Coronary artery (tissue), 2 donors: ENCODE results near the gene C4orf50.

Source experiments
- DNase-seq: peaks from one replicate; pipeline ENCODE4 v3.0.0-alpha.2; 2017; ENCODE audit warnings: low spot score
- H3K27ac ChIP-seq, 2 donors: fragments of 200-600 bp; sonication (generic); one replicate each; pipeline ENCODE4 v1.5.1; 2016 to 2019
- H3K4me3 ChIP-seq: fragments of 200-600 bp; sonication (generic); 2 replicates; pipeline ENCODE4 v1.5.1; 2016; ENCODE audit warnings: mild to moderate bottlenecking, moderate library complexity
- TF ChIP-seq, protein P1 (sequence below): fragments of 200-600 bp; sonication (generic); IDR thresholded peaks from one replicate; pipeline ENCODE4 v1.5.1; 2019; ENCODE audit warnings: antibody characterized with exemption

The C4orf50 gene

DNA sequence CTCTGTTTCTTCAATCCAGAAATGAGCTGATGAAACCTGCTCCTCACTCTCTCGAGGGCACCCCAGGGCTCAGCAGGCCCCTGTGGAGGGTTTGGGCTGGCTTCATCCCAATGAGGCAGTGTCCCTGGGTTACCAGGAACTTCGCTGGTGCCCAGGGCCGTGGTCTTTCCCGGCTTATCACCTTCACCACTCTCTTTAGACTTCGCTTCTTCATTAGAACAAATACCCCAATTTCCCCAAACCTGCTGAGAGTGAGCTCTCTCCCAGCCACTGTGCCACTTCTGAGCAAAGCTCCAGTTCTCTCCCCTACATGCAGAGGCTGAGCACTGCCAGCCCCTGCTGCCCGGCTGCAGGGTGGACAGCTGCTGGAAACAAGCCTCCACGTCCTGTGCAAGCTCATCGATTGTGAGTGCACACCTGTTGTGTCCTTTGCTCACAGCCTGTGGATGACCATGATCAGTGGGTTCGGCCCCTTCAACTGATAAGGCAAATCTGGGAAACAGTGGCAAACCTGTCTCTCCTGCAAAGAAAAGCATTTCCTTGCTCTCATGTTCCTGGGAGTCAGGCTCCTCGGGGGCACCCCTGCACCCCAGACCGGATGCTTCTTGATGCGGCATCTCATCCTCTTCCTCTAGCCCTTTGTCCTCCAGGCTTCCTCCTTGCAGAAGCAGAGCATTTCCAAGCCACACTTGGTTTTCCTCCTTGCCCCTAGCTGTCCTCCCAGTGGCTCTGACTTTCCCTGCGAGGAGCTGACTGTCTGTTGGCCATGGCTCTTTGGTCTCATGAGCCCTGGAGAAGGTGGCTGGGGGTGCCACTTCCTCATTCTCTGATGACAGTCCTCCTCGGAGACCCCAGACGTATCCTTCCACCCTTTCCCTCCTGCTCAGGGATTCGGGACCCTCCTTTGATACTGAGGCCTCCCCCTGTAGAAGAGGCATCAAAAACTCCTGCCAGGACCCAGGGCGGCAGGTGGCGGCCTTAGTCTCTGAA is 28.7 kb downstream of the C4orf50 start:
- Histone ChIP-seq H3K4me3 (no peak overlapping the region), H3K27ac (no peak overlapping the region)
- TF ChIP-seq, protein P1, sequence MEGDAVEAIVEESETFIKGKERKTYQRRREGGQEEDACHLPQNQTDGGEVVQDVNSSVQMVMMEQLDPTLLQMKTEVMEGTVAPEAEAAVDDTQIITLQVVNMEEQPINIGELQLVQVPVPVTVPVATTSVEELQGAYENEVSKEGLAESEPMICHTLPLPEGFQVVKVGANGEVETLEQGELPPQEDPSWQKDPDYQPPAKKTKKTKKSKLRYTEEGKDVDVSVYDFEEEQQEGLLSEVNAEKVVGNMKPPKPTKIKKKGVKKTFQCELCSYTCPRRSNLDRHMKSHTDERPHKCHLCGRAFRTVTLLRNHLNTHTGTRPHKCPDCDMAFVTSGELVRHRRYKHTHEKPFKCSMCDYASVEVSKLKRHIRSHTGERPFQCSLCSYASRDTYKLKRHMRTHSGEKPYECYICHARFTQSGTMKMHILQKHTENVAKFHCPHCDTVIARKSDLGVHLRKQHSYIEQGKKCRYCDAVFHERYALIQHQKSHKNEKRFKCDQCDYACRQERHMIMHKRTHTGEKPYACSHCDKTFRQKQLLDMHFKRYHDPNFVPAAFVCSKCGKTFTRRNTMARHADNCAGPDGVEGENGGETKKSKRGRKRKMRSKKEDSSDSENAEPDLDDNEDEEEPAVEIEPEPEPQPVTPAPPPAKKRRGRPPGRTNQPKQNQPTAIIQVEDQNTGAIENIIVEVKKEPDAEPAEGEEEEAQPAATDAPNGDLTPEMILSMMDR = no peak
- DNase-seq = peak; percentile 41

DNA sequence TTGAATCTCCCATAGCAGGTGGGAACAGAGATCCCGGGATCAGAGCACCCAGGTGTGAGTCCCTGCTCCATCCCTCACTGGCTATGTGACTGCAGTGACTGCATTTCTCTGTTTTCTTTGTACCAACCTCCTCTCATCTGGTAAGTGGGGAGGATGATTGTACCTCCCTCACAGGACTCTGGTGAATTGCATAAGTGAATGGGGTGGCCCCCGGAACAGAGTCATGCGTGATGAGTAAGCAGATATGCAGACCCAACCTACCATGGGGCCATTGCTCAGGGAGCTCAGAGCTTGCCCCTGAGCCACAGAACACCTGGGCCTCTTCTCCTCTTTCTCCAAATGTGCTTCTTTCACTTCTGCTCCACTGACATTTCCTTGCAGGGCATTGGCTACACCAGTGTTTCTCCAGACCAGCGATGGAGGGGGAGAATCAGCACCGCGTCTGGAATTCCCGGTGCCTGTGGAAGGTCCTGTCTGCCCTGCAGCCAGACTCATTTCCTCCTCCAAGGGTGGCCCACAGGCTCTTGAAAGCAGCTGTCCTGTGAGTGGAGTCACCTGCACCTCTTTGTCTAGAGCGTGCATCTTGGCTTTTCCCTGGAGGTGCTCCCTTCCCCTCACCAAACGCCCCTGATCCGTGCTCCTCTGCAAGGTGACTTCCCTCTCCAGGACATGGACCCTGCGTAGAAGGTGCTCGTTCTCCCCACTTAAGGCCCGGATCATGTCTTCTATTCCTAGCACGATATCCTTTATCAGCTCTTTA is 30.0 kb downstream of the C4orf50 start:
- H3K4me3 ChIP-seq = no peak overlapping the region
- TF ChIP-seq, protein P1 = no peak
- H3K27ac ChIP-seq = no peak overlapping the region
- DNase-seq = peak; percentile 58

DNA sequence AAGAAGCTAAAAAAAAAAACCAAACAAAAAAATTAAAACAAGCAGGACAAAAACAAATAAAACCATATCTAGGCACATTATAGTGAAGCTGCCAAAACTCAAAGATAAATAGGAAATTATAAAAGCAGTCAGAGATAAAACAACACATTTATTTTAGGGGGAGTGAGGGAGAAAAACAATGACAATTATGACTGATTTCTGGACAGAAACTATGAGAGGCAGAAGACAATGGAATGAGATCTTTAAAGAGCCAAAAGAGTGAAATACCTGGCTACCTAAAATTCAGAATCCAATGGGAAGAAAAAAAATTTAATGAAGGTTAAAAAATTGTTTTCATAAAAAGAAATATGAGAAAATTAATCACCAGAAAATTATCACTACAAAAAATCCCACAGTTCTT is 33.4 kb downstream of the C4orf50 start:
- no peak for DNase-seq
- no peak overlapping the region for H3K4me3 ChIP-seq
- TF ChIP-seq, protein P1 = no peak
- no peak overlapping the region for H3K27ac ChIP-seq

DNA sequence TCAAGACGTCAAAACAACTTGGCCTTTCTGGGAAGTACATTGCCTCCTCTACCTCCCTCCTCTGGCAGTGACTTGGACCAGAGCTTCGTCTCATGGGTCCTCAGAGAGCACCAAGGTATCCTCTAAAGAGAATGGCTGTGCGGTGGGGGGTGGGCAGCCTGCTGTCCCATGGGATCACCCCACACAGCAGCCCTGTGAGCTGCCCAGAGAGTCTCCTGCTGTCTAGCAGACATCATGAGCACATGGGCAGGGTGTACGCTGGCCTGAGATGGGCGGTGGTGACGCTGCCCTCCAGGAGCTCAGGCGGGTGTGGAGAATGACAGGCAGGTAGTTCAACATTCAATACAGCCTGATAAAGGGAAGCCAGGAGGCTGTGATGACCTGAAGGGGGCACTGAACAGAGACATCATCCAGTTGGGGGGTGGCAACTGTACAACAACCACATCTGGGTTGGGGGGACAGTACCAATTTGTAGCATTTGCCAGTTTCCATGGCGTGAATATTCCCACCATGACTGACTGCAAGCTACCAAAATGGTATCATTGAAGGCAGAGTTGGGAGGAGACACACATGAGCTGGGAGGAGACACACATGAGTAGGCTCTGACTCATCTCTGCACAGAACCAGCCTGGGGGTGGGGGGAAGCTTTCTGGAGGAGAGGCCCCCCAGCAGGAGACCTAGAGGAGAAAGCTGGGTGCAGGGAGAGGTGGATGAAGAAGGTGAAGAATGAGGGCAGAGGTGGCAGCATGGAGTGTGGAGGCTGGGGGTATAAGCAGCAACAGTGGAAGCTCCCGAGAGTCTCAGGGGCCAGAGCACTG is 35.9 kb downstream of the C4orf50 start:
- Histone ChIP-seq H3K4me3 (no peak overlapping the region), H3K27ac (no peak overlapping the region)
- TF ChIP-seq, protein P1 = no peak
- DNase-seq = peak; percentile 52

DNA sequence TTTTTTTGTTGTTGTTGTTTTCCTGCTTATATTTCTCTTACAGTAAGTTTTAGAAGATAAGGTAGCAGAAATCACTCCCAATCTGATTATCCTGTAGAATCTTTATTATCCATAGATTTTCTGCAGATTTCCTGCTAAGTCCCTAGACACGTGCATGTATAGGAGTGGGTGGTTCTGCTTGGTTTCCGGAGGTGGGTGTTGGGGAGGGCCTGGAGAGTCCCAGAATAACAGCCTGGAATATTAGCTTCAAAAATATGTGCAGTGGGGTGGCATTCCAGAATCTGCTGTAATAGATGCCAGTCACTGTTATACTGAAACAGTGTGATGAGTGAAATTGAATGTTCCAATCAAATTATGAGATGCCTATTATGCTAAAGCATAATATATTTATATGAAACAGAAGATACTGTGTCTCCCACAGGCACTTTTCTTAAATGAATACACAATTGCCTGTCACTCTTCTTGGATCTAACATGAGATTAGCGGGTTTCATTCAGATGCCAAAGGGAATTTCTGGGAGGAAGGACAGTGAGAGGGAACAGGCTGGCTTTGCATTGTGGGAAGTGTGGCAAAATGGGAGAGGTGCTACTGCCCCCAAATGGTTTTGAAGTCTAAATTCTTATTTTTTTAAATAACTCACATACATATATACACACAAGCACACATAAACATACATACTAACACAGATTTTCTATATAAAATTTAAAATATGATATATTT is 37.6 kb downstream of the C4orf50 start:
- H3K4me3 ChIP-seq = no peak overlapping the region
- DNase-seq = peak; percentile 12
- TF ChIP-seq, protein P1 = no peak
- H3K27ac ChIP-seq = no peak overlapping the region

DNA sequence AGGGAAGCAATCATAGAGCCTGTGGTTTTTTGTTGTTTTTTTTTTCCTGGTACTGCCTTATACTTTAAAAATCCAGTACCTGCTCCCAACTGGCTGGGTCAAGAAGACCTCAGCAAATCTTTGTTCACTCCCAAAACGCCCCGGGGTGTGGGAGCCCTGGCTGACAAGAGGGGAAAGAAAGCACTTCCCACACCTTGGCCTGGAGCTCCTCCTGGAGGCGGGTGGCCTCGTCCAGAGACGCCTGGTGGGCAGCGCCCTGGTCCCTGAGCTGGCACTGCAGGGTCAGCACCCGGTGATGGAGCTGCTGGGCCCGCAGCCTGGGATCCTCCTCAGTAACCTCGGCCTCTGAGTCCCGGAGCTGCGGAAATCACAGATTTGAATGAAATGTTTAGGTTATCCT is 38.2 kb downstream of the C4orf50 start:
- Histone ChIP-seq H3K4me3 (no peak overlapping the region), H3K27ac (no peak overlapping the region)
- TF ChIP-seq, protein P1 = no peak
- peak; percentile 38 for DNase-seq
